CD4-positive, CD25-positive, alpha-beta regulatory T cell (primary cell): ENCODE results near the gene CD200. TPM values are rescaled to one million over a fixed set of nuclear protein-coding genes. Genes with fewer than 3 reads are reported as not detected.

Source experiments
- ATAC-seq, 2 donors: fragments of 150-1000 bp; cut with Tn5 transposase; one replicate each; pipeline ENCODE4 v1.10.0; 2021; ENCODE audit warnings: low read depth in 2 of 2, moderate number of reproducible peaks in 2 of 2, moderate library complexity in 1 of 2
- DNase-seq, 3 donors: peaks; one replicate each; pipeline versions ENCODE4 v3.0.0 to v3.0.0-alpha.2; 2012 to 2022; ENCODE audit warnings: mixed read lengths in 1 of 3
- H3K27ac ChIP-seq: one replicate; pipeline ENCODE4 v1.7.0; 2013; ENCODE audit warnings: mild to moderate bottlenecking, low read length; ENCODE audit not compliant: insufficient read depth, poor library complexity, severe bottlenecking
- H3K27me3 ChIP-seq: one replicate; pipeline ENCODE4 v1.7.0; 2013; ENCODE audit warnings: low read length; ENCODE audit not compliant: control insufficient read depth, insufficient read depth
- H3K36me3 ChIP-seq: one replicate; pipeline ENCODE4 v1.7.0; 2013; ENCODE audit warnings: mild to moderate bottlenecking, low read length, moderate library complexity; ENCODE audit not compliant: control insufficient read depth, insufficient read depth
- H3K4me1 ChIP-seq: 2 replicates; pipeline ENCODE4 v1.7.0; 2013; ENCODE audit warnings: mild to moderate bottlenecking, low read length; ENCODE audit not compliant: insufficient read depth, control insufficient read depth, poor library complexity, severe bottlenecking
- H3K4me3 ChIP-seq: one replicate; pipeline ENCODE4 v1.7.0; 2013; ENCODE audit warnings: low read depth, mild to moderate bottlenecking, low read length, moderate library complexity
- H3K9me3 ChIP-seq, 2 experiments: 1 replicate in 1 of 2; 2 replicates in 1 of 2; pipeline ENCODE4 v1.7.0; 2013; ENCODE audit warnings: low read length in 2 of 2, mild to moderate bottlenecking in 1 of 2, moderate library complexity in 1 of 2; ENCODE audit not compliant: control insufficient read depth in 2 of 2
- H3K27ac Mint-ChIP-seq, 3 donors: one replicate each; pipeline ENCODE4 v1.8.0; 2020 to 2022; ENCODE audit warnings: mild to moderate bottlenecking in 3 of 3, mixed read lengths in 3 of 3, moderate library complexity in 2 of 3
- H3K27me3 Mint-ChIP-seq: one replicate; pipeline ENCODE4 v1.8.0; 2022; ENCODE audit warnings: mild to moderate bottlenecking, mixed read lengths
- H3K36me3 Mint-ChIP-seq: one replicate; pipeline ENCODE4 v1.8.0; 2020; ENCODE audit warnings: mixed read lengths
- H3K4me1 Mint-ChIP-seq, 4 donors: one replicate each; pipeline ENCODE4 v1.8.0; 2020 to 2022; ENCODE audit warnings: mixed read lengths in 4 of 4, mild to moderate bottlenecking in 1 of 4
- H3K4me3 Mint-ChIP-seq, 4 donors: one replicate each; pipeline ENCODE4 v1.8.0; 2020 to 2022; ENCODE audit warnings: mild to moderate bottlenecking in 4 of 4, mixed read lengths in 4 of 4, moderate library complexity in 3 of 4
- H3K9me3 Mint-ChIP-seq, 7 donors: one replicate each; pipeline ENCODE4 v1.8.0; 2020 to 2022; ENCODE audit warnings: mixed read lengths in 7 of 7, mild to moderate bottlenecking in 3 of 7, moderate library complexity in 2 of 7
- polyA plus RNA-seq, 4 donors: library from polyadenylated mRNA; unstranded; fragments of 300-500 nt; fragmentation: Illumina TruSeq; gene quantifications; one replicate each; pipeline ENCODE4 v1.2.3, GENCODE V29; 2021
- total RNA-seq: library from RNA; stranded (reverse); gene quantifications from one replicate; pipeline ENCODE4 v1.2.3, GENCODE V29; 2022

CD200 gene
- total and polyA plus RNA-seq, 5 donors from 2014 or later = 1.9 to 4.8 (median 2.8) TPM

- Histone ChIP-seq H3K36me3 (no peaks in the 10 kb centered on the region), H3K27me3 (peaks cover 3% of the 10 kb centered on the region), H3K9me3 (no peaks in the 10 kb centered on the region), H3K27ac (no peak overlapping the region), H3K4me1 (no peaks in the 10 kb centered on the region), H3K4me3 (no peak overlapping the region)
- Mint-ChIP-seq H3K4me1 (no peaks in the 10 kb centered on the region), H3K36me3 (no peaks in the 10 kb centered on the region), H3K27me3 (no peaks in the 10 kb centered on the region), H3K9me3 (no peaks in the 10 kb centered on the region), H3K4me3 (no peak overlapping the region), H3K27ac (peak overlapping the region in 1 of 3 donors; percentile 43)
- DNase-seq (no peak), ATAC-seq (no peak)
These were observed 49.0 kb downstream of the CD200 start for GRCh38 chr3:112381673-112382542.

GRCh38 chr3:112382543-112383160 lies 49.7 kb downstream of the CD200 start:
- Histone ChIP-seq H3K27ac (no peak overlapping the region), H3K4me3 (no peak overlapping the region), H3K9me3 (no peaks in the 10 kb centered on the region), H3K36me3 (no peaks in the 10 kb centered on the region), H3K27me3 (peaks cover 3% of the 10 kb centered on the region), H3K4me1 (no peaks in the 10 kb centered on the region)
- Mint-ChIP-seq H3K36me3 (no peaks in the 10 kb centered on the region), H3K27me3 (no peaks in the 10 kb centered on the region), H3K27ac (peak overlapping the region in 1 of 3 donors; percentile 43), H3K9me3 (no peaks in the 10 kb centered on the region), H3K4me1 (no peaks in the 10 kb centered on the region), H3K4me3 (no peak overlapping the region)
- ATAC-seq (no peak), DNase-seq (no peak)

GRCh38 chr3:112384769-112385168 lies 51.8 kb downstream of the CD200 start:
- H3K9me3 Mint-ChIP-seq = no peaks in the 10 kb centered on the region
- Histone ChIP-seq H3K27ac (no peak overlapping the region), H3K4me1 (no peaks in the 10 kb centered on the region), H3K4me3 (no peak overlapping the region), H3K36me3 (no peaks in the 10 kb centered on the region), H3K9me3 (no peaks in the 10 kb centered on the region), H3K27me3 (peaks cover 3% of the 10 kb centered on the region)
- H3K4me1 Mint-ChIP-seq = no peaks in the 10 kb centered on the region
- DNase-seq = no peak
- no peak overlapping the region for H3K27ac Mint-ChIP-seq
- no peaks in the 10 kb centered on the region for H3K27me3 Mint-ChIP-seq
- no peak overlapping the region for H3K4me3 Mint-ChIP-seq
- no peaks in the 10 kb centered on the region for H3K36me3 Mint-ChIP-seq
- ATAC-seq = no peak

GRCh38 chr3:112388972-112389371 lies 56.0 kb downstream of the CD200 start:
- Histone ChIP-seq H3K4me3 (no peak overlapping the region), H3K4me1 (no peaks in the 10 kb centered on the region), H3K27me3 (peaks cover 3% of the 10 kb centered on the region), H3K27ac (no peak overlapping the region), H3K9me3 (no peaks in the 10 kb centered on the region), H3K36me3 (no peaks in the 10 kb centered on the region)
- peaks cover 0 to 11% (median 1%) of the 10 kb centered on the region in 7 donors for H3K9me3 Mint-ChIP-seq
- no peak overlapping the region for H3K4me3 Mint-ChIP-seq
- H3K36me3 Mint-ChIP-seq = no peaks in the 10 kb centered on the region
- DNase-seq (no peak), ATAC-seq (no peak)
- H3K4me1 Mint-ChIP-seq = peaks cover 0 to 6% (median under 1%) of the 10 kb centered on the region in 4 donors
- no peaks in the 10 kb centered on the region for H3K27me3 Mint-ChIP-seq
- no peak overlapping the region for H3K27ac Mint-ChIP-seq

GRCh38 chr3:112389961-112390360 lies 57.0 kb downstream of the CD200 start:
- Mint-ChIP-seq H3K27ac (no peak overlapping the region), H3K36me3 (no peaks in the 10 kb centered on the region), H3K4me3 (no peak overlapping the region), H3K4me1 (peaks cover 0 to 6% (median under 1%) of the 10 kb centered on the region in 4 donors), H3K9me3 (peaks cover 0 to 11% (median 1%) of the 10 kb centered on the region in 7 donors), H3K27me3 (no peaks in the 10 kb centered on the region)
- no peaks in the 10 kb centered on the region for H3K4me1 ChIP-seq
- H3K27me3 ChIP-seq = peaks cover 3% of the 10 kb centered on the region
- H3K4me3 ChIP-seq = no peak overlapping the region
- DNase-seq (no peak), ATAC-seq (no peak)
- H3K9me3 ChIP-seq = no peaks in the 10 kb centered on the region
- H3K27ac ChIP-seq = no peak overlapping the region
- H3K36me3 ChIP-seq = no peaks in the 10 kb centered on the region

- Mint-ChIP-seq H3K4me1 (peaks cover 0 to 6% (median under 1%) of the 10 kb centered on the region in 4 donors), H3K4me3 (no peak overlapping the region), H3K9me3 (peaks cover 0 to 11% (median 3%) of the 10 kb centered on the region in 7 donors), H3K36me3 (no peaks in the 10 kb centered on the region), H3K27ac (peak overlapping the region; percentile 3 to 44 (median 31)), H3K27me3 (no peaks in the 10 kb centered on the region)
- Histone ChIP-seq H3K36me3 (no peaks in the 10 kb centered on the region), H3K9me3 (no peaks in the 10 kb centered on the region), H3K4me3 (no peak overlapping the region), H3K4me1 (no peaks in the 10 kb centered on the region), H3K27me3 (peaks cover 3% of the 10 kb centered on the region), H3K27ac (no peak overlapping the region)
- ATAC-seq (no peak), DNase-seq (peak in 1 of 3 donors; percentile 16)
These were observed 58.1 kb downstream of the CD200 start for GRCh38 chr3:112390783-112391641.

- Histone ChIP-seq H3K36me3 (no peaks in the 10 kb centered on the region), H3K9me3 (no peaks in the 10 kb centered on the region), H3K27me3 (no peaks in the 10 kb centered on the region), H3K4me3 (no peak overlapping the region), H3K27ac (no peak overlapping the region), H3K4me1 (no peaks in the 10 kb centered on the region)
- no peak overlapping the region for H3K4me3 Mint-ChIP-seq
- H3K36me3 Mint-ChIP-seq = no peaks in the 10 kb centered on the region
- H3K4me1 Mint-ChIP-seq = peaks cover 0 to 6% (median under 1%) of the 10 kb centered on the region in 4 donors
- ATAC-seq = no peak
- peaks cover 0 to 11% (median 3%) of the 10 kb centered on the region in 7 donors for H3K9me3 Mint-ChIP-seq
- peak overlapping the region in 1 of 3 donors; percentile 3 for H3K27ac Mint-ChIP-seq
- H3K27me3 Mint-ChIP-seq = no peaks in the 10 kb centered on the region
- no peak for DNase-seq
These were observed 58.7 kb downstream of the CD200 start for GRCh38 chr3:112391648-112392047.
